Stimulated activated naive CD8-positive, alpha-beta T cell treated with anti-CD3 and anti-CD28 coated beads, Interleukin-15, Interleukin-2, amounts not matched to agents 100 U/mL and 50 U/mL, for 24 hours (primary cell): ENCODE results near the gene NDFIP1.

Experiments
- ATAC-seq: fragments of 150-1000 bp; cut with Tn5 transposase; one replicate; pipeline ENCODE4 v1.10.0; 2021
- DNase-seq: peaks from one replicate; pipeline ENCODE4 v3.0.0; 2021

The NDFIP1 gene

DNA sequence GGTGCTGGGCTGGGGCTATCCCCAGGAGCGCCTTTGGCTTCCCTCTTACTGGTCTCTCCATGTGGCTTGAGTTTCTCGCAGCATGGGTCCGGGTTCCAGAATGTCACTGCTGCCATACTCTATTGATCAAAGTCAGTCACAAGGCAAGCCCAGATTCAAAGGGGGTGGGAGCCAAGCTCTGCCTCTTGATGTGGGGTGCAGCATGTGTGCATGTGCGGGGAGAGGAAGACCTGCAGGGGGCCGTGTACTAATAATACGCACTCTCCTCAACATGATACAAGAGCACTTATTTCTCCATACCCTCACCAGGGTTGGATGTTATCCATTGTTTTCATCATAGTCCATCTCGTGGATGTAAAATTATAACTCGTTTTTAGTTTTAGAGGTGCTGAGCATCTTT is 81.2 kb downstream of the NDFIP1 start:
- DNase-seq: no peak
- no peak for ATAC-seq

- DNase-seq: no peak
- ATAC-seq: no peak
These were observed 83.2 kb downstream of the NDFIP1 start for GRCh38 chr5:142191776-142192175.

DNA sequence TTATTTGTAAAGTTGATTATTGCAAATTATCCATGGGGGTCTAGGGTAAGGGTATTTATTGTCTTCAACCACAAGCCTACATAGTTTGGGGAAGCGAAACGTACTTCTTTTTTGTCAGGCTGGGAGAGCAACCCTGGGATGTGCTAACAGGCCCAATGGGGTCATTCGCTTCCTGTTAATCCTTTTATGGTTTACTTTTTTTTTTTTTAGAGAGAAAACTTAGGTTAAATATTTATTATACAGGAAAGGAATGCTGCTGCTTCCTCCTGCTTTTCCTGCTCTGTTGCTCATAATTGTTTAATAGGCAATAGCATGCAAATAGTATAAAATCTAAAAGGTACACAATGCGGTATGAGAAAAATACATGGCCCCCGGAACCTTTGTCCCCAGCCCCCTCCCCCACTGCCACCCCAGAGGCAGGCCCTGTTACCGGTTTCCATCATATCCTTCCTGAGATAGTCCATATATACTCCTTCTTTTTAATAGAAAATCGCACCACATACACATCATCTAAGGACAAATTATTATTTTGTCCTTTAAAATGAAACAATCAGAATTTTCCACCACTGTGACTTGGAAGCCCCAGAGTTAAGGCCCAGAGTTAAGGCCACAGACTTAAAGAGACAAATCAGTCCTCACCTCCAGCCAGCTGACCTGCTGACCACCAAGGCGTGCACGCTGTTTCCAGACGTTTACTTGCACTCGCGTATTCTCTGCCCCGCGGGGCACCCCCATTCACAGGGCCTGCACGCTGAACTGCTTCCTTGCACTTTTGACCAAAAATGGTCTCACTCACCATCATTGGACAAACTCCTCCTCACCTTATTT is 83.9 kb downstream of the NDFIP1 start:
- DNase-seq (no peak), ATAC-seq (no peak)

GRCh38 chr5:142193114-142193428 is 84.5 kb downstream of the NDFIP1 start:
- no peak for ATAC-seq

GRCh38 chr5:142197098-142197497 is 88.5 kb downstream of the NDFIP1 start:
- ATAC-seq (no peak), DNase-seq (no peak)

More at GRCh38 chr5:142193114-142193428, 84.5 kb downstream of the NDFIP1 start:
- no peak for DNase-seq

GRCh38 chr5:142197781-142198180 is 89.2 kb downstream of the NDFIP1 start:
- DNase-seq (no peak), ATAC-seq (no peak)

DNA sequence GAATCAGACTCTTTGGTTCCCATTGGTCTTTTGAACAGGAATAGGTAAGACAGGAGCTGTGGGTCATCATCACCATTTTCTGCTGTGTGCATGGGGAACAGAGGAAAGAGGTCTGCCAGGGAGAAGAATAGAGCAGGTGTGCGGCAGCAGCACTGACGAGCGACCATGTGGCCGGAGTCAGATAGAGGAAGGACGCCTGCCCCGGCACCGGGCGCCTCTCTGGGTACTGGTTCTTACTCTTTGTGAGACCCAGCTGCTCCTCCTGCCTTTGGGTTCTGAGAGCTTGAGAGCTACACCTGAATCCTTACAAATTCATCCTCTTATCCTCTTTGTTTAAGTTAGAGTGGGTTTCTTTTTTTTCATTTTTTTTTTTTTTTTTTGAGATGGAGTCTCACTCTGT is 90.8 kb downstream of the NDFIP1 start:
- DNase-seq: no peak
- no peak for ATAC-seq

DNA sequence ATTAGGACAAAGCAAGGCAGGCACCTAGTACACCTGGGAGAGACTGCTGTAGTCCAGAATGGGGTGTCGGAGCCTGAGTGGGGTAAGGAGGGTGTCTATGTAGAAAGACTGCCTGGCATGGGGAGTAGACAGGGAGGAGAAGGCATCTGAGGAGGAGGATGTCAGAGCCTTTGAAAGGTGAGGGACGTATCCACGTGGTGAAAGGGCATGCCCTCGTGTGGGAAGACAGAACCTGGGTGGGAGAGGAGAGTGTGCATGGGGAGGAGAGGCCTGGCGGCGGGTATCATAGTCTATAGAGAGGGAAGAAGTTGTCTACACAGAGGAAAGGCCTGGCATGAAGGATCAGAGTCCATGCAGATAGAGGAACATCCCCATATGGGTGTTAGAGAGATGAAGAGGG is 91.8 kb downstream of the NDFIP1 start:
- DNase-seq: no peak
- no peak for ATAC-seq

GRCh38 chr5:142201471-142201887 is 92.9 kb downstream of the NDFIP1 start:
- no peak for ATAC-seq
- no peak for DNase-seq

GRCh38 chr5:142202282-142202681 is 93.7 kb downstream of the NDFIP1 start:
- DNase-seq (no peak), ATAC-seq (no peak)
